Activated T-cell treated with anti-CD3 and anti-CD28 coated beads, Interleukin-2, amount 50 U/mL, for 24 hours (primary cell): Measurements from ENCODE around the gene KRT17.

Experiments
- DNase-seq: peaks from one replicate; pipeline ENCODE4 v3.0.0-alpha.2; 2020
- H3K27ac Mint-ChIP-seq: 2 replicates; pipeline ENCODE4 v1.8.0; 2020; ENCODE audit warnings: mild to moderate bottlenecking, mixed read lengths
- H3K27me3 Mint-ChIP-seq: 2 replicates; pipeline ENCODE4 v1.8.0; 2020; ENCODE audit warnings: mixed read lengths
- H3K36me3 Mint-ChIP-seq: 2 replicates; pipeline ENCODE4 v1.8.0; 2020; ENCODE audit warnings: low read depth, mixed read lengths
- H3K4me1 Mint-ChIP-seq: 2 replicates; pipeline ENCODE4 v1.8.0; 2020; ENCODE audit warnings: low read depth, mixed read lengths
- H3K4me3 Mint-ChIP-seq: 2 replicates; pipeline ENCODE4 v1.8.0; 2020; ENCODE audit warnings: mild to moderate bottlenecking, moderate library complexity, mixed read lengths
- H3K9me3 Mint-ChIP-seq: 2 replicates; pipeline ENCODE4 v1.8.0; 2020; ENCODE audit warnings: mixed read lengths

The KRT17 gene

DNA sequence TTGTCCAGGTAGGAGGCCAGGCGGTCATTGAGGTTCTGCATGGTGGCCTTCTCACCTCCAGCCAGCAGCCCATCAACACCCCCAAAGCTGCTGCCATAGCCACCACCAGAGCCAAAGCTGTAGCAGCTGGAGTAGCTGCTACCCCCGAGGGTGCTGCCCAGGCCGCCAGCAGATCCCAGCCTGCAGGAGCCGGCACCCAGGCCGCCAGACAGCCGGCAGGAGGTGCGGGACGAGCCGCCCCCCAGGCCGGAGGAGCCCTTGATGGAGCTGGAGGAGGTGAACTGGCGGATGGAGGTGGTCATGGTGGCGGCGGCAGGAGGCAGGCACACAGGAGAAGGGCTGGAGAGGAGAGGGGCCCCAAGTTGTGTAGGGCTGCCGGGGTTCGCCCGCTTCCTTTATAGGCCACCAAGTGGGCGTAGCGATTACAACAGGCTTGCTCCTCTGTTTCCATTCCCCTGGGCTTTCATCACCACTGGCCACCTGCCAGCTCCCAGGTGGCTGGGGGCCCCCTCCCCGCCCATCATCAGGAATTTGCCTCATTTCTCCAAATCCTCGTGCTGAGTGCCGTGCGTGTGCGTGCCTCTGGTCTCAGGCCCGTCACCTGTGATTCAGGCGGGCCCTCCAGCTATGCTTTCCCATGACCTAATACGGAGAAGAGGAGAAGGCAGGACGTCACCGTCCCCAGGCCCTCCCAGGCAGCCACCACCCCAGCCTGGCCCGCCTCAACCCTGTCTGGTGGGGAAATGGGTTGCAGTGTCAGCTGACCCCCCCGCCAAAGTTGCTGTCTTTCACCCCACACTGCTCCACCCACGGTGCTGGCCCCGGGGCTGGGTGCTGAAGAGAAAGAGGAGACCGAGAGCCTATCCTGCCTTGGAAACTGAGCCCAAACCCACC, at the start of gene KRT17:
TSS of gene KRT17 (minus strand) at position 368 of the 894 bp plus-strand sequence. CDS start at position 302, 66 bp downstream.
- Mint-ChIP-seq H3K9me3 (no peaks in the 10 kb centered on the region), H3K36me3 (no peaks in the 10 kb centered on the region), H3K27me3 (no peaks in the 10 kb centered on the region), H3K4me3 (no peak within 1 kb of the TSS), H3K27ac (no peak within 1 kb of the TSS), H3K4me1 (no peaks in the 10 kb centered on the region)
- DNase-seq: no peak

DNA sequence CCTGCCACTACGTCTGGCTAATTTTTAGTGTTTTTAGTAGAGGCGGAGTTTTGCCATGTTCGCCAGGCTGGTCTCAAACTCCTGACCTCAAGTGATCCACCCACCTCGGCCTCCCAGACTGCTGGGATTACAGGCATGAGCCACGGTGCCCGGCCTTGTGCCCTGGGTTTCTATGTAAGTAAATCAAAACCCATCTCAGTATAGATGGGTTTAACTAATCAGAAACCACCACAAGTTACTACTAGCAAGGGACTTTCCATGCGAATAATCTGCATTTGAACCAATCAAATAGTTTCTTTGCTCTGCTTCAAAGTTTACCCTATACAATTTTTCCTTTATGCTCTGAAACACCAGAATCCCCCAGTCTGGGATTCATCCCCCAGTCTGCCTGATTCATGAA, 47.8 kb upstream of the KRT17 start:
- Mint-ChIP-seq H3K9me3 (no peaks in the 10 kb centered on the region), H3K27ac (peak overlapping the region; percentile 59), H3K4me3 (no peak overlapping the region), H3K36me3 (no peaks in the 10 kb centered on the region), H3K4me1 (peaks cover 40% of the 10 kb centered on the region), H3K27me3 (no peaks in the 10 kb centered on the region)
- no peak for DNase-seq

DNA sequence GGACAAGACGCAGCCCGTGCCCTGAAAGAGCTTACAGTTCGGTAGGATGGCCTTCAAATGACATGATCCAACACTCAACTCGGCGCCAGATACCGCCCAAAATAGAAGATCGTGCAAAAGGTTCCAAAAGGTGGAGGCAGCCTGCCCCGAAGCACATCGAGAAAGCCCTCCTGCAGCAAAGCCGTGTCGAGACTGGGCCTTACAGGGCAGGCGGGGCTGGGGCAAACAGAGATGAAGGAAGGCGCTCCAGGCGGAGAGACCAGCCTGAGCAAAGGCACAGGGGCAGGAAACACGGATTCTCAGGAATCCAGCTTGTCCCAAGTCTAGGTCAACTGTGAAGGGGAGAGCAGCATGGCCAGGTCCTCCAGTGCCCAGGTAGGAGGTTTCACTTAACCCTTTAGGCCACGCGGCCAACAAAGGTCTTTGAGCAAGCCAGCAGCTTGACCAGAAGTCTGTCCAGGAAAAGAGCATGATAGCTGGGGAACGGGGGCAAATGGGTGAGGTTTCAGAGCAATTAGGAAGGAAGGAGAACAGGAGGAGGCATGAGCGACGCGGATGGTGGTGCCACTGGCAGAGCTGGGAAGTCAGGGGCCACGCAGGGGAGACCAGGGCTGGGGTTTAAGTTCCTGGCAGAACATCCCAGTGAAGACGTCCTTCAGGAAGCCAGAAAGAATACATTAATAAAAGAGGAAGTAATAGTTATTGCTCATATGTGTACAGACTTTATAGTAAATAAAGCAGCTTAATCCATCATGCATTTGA, 43.1 kb upstream of the KRT17 start:
- no peak for DNase-seq
- H3K27ac Mint-ChIP-seq: peak overlapping the region; percentile 97
- H3K9me3 Mint-ChIP-seq: no peaks in the 10 kb centered on the region
- H3K27me3 Mint-ChIP-seq: no peaks in the 10 kb centered on the region
- H3K4me1 Mint-ChIP-seq: peaks cover 43% of the 10 kb centered on the region
- H3K4me3 Mint-ChIP-seq: peak overlapping the region; percentile 81
- no peaks in the 10 kb centered on the region for H3K36me3 Mint-ChIP-seq

DNA sequence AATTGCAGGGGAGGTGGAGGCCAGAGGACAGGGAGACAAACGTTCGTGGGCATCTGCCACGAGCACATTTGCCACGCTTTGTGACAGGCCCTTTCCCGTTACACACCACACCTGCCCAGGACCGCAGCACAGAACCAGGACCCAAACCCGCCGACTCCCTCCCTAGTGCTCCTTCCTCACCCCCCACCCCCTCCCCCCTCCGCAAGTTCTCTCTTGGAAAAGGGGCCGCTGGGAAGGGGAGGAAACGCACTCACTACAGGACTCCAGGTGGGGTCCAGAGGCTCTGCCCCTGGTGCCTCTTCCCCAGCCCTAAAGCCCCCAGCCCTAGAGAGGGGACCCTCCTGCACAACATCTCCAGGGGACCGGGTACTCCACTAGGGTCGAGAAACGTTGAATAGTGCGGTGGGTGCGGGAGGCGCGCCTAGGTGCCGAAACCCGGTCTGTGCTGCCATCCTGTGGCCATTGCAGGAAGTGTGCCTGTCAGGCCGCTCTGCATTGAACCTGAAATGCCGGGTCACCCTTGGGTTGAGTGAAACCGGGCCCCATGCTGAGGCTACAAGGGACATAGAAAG, 42.4 kb upstream of the KRT17 start:
- peaks cover 39% of the 10 kb centered on the region for H3K4me1 Mint-ChIP-seq
- H3K4me3 Mint-ChIP-seq: peak overlapping the region; percentile 81
- peak; percentile 92 for DNase-seq

GRCh38 chr17:41666237-41666641, 41.9 kb upstream of the KRT17 start:
- Mint-ChIP-seq H3K9me3 (no peaks in the 10 kb centered on the region), H3K4me3 (peak overlapping the region; percentile 81), H3K27ac (peak overlapping the region; percentile 97), H3K4me1 (peaks cover 38% of the 10 kb centered on the region), H3K36me3 (no peaks in the 10 kb centered on the region), H3K27me3 (no peaks in the 10 kb centered on the region)
- DNase-seq: no peak

More for the DNA sequence above, 42.4 kb upstream of the KRT17 start:
- Mint-ChIP-seq H3K36me3 (no peaks in the 10 kb centered on the region), H3K9me3 (no peaks in the 10 kb centered on the region), H3K27me3 (no peaks in the 10 kb centered on the region), H3K27ac (peak overlapping the region; percentile 97)

DNA sequence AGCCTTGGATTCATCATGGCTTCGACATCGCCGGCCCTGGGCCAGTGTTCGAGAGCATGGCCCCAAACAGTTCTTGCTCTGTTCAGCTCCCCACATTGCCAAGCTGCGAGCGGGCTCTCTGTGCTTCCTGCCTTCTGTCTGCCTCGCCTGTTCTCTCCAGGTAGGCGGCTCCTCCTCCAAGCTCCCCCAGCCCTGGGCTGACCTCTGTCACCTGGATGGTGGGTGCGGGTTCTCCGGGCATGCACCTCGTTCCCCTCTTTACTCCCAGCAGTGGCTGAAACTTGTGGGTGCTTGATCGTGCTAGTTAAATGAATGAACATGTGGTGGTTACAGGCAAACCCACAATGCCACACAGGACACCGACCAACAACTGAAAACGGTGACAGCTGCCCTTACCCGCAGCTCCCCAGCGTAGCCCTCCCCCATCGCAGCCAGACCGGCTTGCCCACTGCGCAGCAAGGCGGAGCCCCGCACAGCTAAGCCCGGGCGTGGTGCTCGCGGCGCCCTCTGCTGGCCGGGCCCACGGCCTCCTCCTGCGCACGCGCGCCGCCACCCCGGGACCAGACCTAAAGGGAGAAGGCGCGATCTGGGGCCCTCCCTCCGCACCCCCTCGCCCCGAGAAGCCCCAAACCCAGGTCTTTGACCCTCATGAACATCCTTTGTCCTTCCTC, 41.3 kb upstream of the KRT17 start:
- Mint-ChIP-seq H3K27ac (peak overlapping the region; percentile 97), H3K27me3 (no peaks in the 10 kb centered on the region)

DNA sequence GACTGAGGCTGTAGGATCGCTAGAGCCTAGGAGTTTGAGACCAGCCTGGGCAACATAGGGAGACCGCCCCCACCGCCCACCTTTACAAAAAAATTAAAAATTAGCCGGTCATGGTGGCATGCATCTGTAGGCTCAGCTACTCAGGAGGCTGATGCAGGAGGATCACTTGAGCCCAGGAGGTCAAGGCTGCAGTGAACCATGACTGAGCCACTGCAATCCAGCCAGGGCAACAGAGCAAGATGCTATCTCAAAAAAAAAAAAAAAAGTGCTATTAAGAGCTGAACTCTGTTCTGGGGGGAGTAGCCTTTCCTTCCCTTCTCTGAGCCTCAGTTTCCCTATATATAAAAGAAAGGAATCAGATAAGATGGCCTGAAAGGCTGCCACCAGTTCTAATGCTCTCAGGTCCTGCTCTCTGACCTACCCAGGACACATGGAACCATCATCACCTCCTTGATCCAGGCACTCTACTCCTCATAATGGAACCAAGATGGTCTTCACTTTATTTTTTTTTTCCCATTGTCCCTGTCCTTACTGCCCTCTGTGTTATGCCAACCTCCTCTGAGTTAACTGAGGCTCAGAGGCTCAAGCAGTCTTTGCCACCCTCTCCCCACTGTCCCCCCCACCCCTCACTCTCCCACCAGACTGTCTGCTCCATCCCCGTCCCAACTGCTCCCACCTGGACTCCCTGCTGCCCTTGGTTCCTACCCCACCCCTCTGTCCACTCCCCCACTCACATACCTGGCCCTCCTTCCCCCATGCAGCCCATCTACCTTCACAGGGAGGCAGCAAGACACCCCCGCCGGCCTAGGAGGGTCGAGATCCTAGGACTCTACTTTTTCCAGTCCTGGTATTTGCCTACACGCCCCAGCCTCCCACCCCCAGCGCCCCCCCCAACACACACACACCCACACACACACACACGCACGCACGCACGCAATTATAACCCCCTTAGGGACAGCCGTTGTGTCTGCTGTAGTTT, 40.5 kb upstream of the KRT17 start:
- Mint-ChIP-seq H3K9me3 (no peaks in the 10 kb centered on the region), H3K4me3 (peak overlapping the region; percentile 81), H3K36me3 (no peaks in the 10 kb centered on the region), H3K27me3 (no peaks in the 10 kb centered on the region), H3K4me1 (peaks cover 33% of the 10 kb centered on the region), H3K27ac (peak overlapping the region; percentile 97)
- DNase-seq: no peak

More for the DNA sequence above, 41.3 kb upstream of the KRT17 start:
- peak; percentile 96 for DNase-seq
- peaks cover 36% of the 10 kb centered on the region for H3K4me1 Mint-ChIP-seq
- no peaks in the 10 kb centered on the region for H3K36me3 Mint-ChIP-seq
- H3K4me3 Mint-ChIP-seq: peak overlapping the region; percentile 81
- no peaks in the 10 kb centered on the region for H3K9me3 Mint-ChIP-seq

DNA sequence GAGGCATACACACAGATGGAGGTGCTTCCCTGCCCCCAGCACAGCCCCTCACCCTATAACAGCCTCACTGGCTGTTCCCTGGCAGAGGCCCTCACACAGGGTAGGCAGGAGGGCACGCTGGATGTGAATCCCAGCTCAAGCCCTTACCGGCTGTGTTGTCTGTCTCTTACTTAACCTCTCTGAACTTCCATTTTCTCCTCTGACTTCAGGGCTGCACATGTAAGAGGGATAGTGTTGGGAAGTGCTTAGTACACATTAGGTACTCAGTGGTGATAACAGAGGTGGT, 39.7 kb upstream of the KRT17 start:
- no peak overlapping the region for H3K4me3 Mint-ChIP-seq
- DNase-seq: no peak
- no peaks in the 10 kb centered on the region for H3K36me3 Mint-ChIP-seq
- no peaks in the 10 kb centered on the region for H3K27me3 Mint-ChIP-seq
- H3K9me3 Mint-ChIP-seq: no peaks in the 10 kb centered on the region
- no peak overlapping the region for H3K27ac Mint-ChIP-seq
- H3K4me1 Mint-ChIP-seq: peaks cover 26% of the 10 kb centered on the region

DNA sequence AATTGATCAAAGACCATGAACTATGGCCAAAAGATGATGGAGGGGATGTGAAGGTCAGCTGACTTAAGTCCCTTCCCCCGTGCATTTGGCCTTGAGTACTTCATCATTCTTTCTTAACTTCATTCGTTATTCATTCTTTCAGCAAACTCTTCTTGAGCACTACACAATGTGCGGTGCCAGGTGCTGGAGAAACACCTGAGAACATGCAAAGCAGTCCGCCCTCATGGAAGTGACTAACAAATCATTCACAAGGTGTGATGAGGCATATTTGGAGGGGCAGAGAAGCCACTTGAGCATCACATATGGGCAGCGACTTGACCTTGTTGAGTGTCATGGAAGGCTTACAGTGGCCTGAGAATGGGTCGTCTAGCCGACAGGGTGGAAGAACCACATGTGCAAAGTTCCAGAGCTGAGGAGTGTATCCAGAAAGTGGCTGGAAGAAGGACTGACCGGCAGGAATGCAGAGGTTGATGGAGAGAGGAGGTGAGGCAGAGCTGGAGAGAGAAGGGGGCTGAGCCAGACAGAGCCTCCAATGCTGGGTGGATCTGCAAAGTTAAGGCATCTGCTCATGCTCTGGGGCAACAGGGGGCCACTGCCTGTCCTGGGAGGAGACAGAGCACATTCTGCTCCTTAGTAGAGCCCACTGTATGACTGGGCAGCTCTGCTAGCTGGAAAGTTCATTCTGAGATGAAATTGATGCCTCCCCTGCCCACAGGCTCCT, 39.2 kb upstream of the KRT17 start:
- Mint-ChIP-seq H3K36me3 (no peaks in the 10 kb centered on the region), H3K9me3 (no peaks in the 10 kb centered on the region), H3K27me3 (no peaks in the 10 kb centered on the region), H3K4me1 (peaks cover 26% of the 10 kb centered on the region), H3K27ac (no peak overlapping the region), H3K4me3 (no peak overlapping the region)
- DNase-seq: no peak

DNA sequence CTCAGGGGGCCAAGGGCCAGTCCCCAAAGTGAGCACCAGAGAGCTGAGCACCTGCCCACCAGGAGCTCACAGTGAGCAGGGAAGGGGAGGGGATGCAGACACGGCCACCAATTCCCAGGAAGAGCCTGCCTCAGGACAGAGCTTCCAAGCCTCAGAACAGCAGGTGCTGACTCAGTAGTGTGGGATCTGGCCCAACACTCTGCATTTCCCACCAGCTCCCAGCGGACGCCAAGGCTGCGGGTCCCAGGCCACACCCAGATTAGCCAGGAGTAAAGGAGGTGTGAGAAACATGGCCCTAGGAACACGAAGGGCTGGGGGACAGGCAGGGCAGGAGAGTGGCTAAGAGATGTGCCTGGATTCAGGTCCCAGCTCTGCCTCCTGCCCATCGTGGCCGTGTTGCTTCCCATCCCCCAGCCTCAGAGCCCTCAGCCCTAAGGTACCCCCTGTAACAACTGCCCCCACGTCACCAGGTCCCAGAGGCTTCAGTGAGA, 35.9 kb upstream of the KRT17 start:
- Mint-ChIP-seq H3K4me3 (no peak overlapping the region), H3K27me3 (no peaks in the 10 kb centered on the region), H3K27ac (no peak overlapping the region), H3K36me3 (no peaks in the 10 kb centered on the region), H3K9me3 (no peaks in the 10 kb centered on the region), H3K4me1 (peaks cover 3% of the 10 kb centered on the region)
- DNase-seq: no peak

GRCh38 chr17:41659427-41660212, 35.2 kb upstream of the KRT17 start:
- Mint-ChIP-seq H3K4me1 (no peaks in the 10 kb centered on the region), H3K27ac (no peak overlapping the region), H3K4me3 (no peak overlapping the region), H3K36me3 (no peaks in the 10 kb centered on the region), H3K9me3 (no peaks in the 10 kb centered on the region), H3K27me3 (no peaks in the 10 kb centered on the region)
- no peak for DNase-seq

DNA sequence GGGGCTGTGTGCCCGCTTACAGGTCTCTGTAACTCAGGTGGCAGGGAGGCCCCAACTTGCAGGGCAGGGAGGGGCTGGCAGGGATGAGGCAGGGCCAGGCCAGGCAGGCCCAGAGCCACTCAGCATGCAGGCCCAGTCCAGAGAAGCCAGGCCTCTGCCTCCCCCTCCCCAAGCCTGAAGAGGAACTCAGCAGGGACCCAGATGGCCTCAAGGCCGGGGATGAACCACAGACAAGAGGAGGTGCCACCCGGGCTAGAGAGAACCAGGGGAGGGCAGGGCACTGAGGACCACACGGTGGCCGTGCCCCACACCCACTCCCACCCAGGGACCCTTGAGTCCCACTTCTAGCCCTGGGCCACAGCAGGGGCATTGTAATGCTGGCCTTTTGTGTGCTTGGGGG, 34.5 kb upstream of the KRT17 start:
- Mint-ChIP-seq H3K9me3 (no peaks in the 10 kb centered on the region), H3K36me3 (no peaks in the 10 kb centered on the region), H3K4me1 (no peaks in the 10 kb centered on the region), H3K4me3 (no peak overlapping the region), H3K27ac (no peak overlapping the region), H3K27me3 (no peaks in the 10 kb centered on the region)
- DNase-seq: no peak
